Measurements from ENCODE around the gene AQP5.

Gene AQP5

GRCh38 chr12:49950273-49951251 is 11.1 kb upstream of the AQP5 start, which contains the start of gene AQP2:
Gene AQP2 (plus strand): TSS chr12:49950737. CDS start chr12:49950831, 94 bp downstream.
- no peak for DNase-seq (ENCODE audit: low read depth)
- H3K4me3 ChIP-seq (ENCODE audit: low read depth, low read length), result no peak within 1 kb of the TSS
- TF ChIP-seq, protein P1, sequence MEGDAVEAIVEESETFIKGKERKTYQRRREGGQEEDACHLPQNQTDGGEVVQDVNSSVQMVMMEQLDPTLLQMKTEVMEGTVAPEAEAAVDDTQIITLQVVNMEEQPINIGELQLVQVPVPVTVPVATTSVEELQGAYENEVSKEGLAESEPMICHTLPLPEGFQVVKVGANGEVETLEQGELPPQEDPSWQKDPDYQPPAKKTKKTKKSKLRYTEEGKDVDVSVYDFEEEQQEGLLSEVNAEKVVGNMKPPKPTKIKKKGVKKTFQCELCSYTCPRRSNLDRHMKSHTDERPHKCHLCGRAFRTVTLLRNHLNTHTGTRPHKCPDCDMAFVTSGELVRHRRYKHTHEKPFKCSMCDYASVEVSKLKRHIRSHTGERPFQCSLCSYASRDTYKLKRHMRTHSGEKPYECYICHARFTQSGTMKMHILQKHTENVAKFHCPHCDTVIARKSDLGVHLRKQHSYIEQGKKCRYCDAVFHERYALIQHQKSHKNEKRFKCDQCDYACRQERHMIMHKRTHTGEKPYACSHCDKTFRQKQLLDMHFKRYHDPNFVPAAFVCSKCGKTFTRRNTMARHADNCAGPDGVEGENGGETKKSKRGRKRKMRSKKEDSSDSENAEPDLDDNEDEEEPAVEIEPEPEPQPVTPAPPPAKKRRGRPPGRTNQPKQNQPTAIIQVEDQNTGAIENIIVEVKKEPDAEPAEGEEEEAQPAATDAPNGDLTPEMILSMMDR (IDR thresholded peaks at IDR 0.05; ENCODE audit: low read depth, low read length, missing control alignments), result no peak

DNA sequence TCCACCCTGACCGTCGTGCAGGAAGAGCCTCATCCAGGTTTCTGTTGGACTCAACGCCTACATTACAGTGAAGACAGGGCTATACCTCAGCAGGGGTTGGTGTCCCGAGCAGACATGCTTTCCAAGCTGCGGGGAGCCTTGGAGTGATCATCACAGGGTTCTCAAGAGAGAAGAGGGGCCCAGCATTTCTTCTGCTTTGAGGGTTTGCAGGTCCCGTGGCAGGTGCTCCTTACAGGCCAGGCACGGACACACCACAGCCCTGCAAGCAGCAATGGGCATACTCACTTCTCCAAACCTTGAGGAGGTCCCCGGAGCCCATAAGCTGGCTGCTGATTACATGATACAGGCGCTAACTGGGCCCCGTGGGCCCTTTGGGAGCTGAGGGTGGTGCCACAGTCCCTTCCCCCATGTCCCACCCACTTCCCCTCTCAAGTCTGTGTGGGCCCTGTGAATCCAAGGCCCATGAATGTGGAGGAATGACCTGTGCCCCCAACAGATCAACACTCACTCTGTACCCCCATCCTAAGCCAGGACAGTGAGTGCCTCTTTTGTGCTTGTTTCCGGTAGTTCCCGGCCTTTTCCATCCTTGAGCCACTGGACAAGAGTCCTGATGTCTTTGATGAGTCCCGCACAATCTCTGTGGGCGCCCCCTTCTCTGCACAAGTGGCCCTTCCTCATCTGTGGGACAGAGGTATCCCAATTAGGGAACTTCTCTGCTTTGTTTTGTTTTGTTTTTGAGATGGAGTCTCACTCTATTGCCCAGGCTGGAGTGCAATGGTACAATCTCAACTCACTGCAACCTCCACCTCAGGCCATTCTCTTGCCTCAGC is 10.0 kb upstream of the AQP5 start:
- TF ChIP-seq, protein P1 (IDR thresholded peaks at IDR 0.05; ENCODE audit: low read depth, low read length, missing control alignments), result no peak
- no peak for DNase-seq (ENCODE audit: low read depth)
- H3K4me3 ChIP-seq (ENCODE audit: low read depth, low read length), result no peak overlapping the region

DNA sequence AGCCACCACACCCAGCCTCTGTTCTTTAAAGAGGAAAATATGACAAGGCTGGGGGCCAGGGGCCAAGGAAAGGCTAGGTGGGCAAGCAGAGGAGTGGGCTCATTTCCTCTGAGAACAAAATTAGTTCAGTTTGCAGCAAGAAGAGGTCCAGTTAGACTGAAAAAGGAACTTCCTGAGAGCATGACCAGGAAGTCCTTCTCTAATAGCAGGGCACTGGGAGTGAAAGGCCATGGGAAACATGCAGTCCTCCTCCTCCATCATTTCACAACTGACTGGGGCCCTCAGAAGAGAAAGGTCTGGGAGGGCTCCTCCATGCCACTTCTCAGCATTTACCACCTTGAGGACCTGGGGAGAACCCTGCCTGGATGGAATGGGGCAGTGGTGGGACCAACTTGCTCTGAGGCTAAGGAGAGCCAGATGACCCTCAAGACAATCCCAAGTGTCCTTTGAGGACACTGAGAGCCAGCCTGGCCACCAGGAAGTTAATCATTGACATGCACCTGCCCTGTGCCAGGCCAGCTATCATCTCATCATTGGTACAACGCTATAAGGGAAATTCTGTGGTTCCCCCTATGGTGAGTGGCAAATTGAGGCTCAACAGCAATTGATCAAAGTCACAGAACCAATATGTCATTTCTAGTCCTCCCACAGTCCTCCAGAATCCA is 9.1 kb upstream of the AQP5 start:
- no peak overlapping the region for H3K4me3 ChIP-seq (ENCODE audit: low read depth, low read length)
- DNase-seq (ENCODE audit: low read depth), result no peak
- TF ChIP-seq, protein P1 (IDR thresholded peaks at IDR 0.05; ENCODE audit: low read depth, low read length, missing control alignments), result no peak

GRCh38 chr12:49953151-49953550 is 8.5 kb upstream of the AQP5 start:
- no peak for DNase-seq (ENCODE audit: low read depth)
- TF ChIP-seq, protein P1 (IDR thresholded peaks at IDR 0.05; ENCODE audit: low read depth, low read length, missing control alignments), result no peak
- no peak overlapping the region for H3K4me3 ChIP-seq (ENCODE audit: low read depth, low read length)

DNA sequence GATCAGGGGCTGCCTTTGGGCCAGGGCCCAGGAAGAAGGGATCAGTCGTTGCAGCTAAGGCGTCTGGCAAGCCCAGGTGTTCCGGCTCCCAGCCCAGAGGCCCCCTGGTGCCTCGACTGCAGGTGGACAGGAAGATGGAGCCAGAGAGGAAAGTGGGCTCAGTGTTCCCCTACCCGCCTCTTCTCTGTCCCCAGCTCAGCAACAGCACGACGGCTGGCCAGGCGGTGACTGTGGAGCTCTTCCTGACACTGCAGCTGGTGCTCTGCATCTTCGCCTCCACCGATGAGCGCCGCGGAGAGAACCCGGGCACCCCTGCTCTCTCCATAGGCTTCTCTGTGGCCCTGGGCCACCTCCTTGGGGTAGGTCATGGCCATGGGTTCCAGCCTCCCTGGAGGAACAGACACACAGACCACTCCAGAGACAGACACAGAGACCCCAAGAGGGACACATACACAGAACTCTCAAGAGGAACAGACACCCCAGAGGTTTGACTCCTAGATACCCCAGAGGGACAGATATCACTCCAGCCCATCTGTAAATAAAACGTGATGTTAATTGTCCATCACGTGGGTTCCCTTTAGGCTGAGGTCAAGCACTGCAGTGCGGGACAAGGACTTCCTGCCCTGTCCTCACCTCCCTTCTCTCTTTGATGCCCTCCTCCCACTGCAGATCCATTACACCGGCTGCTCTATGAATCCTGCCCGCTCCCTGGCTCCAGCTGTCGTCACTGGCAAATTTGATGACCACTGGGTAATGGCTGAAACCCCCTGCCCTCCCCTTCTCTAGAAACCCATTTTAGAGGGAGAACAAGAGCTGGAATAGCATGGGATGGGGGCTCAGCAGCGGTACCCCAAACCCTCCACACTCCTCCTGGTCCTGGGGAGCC is 7.5 kb upstream of the AQP5 start:
- TF ChIP-seq, protein P1 (IDR thresholded peaks at IDR 0.05; ENCODE audit: low read depth, low read length, missing control alignments), result no peak
- DNase-seq (ENCODE audit: low read depth), result no peak
- H3K4me3 ChIP-seq (ENCODE audit: low read depth, low read length), result no peak overlapping the region
